Measurements from ENCODE around the gene CRYGS.

CRYGS gene

GRCh38 chr3:186512570-186513302 lies 31.4 kb downstream of the CRYGS start:
- no peak overlapping the region for H3K4me3 ChIP-seq (ENCODE audit: low read depth, low read length)
- no peak for TF ChIP-seq CTCF (IDR thresholded peaks at IDR 0.05; ENCODE audit: borderline replicate concordance, insufficient read depth, low read depth, low read length)

DNA sequence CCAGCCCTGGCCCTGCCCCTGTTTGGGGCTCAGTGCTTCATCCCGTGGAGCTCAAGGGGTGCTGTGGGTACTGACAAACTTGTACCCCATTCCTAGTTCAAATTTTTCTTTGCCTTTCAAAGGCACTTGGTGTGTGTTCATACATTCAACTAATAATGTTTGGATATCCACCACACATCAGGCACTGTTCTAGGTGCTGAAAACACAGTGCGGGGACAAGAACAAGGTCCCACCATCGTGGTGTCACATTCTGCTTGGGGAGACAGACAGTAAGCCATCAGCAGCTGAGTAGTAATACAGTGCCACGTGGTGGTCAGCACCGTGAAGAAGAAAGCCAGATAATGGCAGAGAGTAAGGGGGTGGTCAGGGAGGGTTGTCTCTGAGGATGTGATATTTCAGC lies 32.5 kb downstream of the CRYGS start:
- H3K4me3 ChIP-seq (ENCODE audit: low read depth, low read length): no peak overlapping the region
- no peak for TF ChIP-seq CTCF (IDR thresholded peaks at IDR 0.05; ENCODE audit: borderline replicate concordance, insufficient read depth, low read depth, low read length)

- no peak for TF ChIP-seq CTCF (IDR thresholded peaks at IDR 0.05; ENCODE audit: borderline replicate concordance, insufficient read depth, low read depth, low read length)
- H3K4me3 ChIP-seq (ENCODE audit: low read depth, low read length): no peak overlapping the region
These were observed 32.9 kb downstream of the CRYGS start for GRCh38 chr3:186511245-186511644.

DNA sequence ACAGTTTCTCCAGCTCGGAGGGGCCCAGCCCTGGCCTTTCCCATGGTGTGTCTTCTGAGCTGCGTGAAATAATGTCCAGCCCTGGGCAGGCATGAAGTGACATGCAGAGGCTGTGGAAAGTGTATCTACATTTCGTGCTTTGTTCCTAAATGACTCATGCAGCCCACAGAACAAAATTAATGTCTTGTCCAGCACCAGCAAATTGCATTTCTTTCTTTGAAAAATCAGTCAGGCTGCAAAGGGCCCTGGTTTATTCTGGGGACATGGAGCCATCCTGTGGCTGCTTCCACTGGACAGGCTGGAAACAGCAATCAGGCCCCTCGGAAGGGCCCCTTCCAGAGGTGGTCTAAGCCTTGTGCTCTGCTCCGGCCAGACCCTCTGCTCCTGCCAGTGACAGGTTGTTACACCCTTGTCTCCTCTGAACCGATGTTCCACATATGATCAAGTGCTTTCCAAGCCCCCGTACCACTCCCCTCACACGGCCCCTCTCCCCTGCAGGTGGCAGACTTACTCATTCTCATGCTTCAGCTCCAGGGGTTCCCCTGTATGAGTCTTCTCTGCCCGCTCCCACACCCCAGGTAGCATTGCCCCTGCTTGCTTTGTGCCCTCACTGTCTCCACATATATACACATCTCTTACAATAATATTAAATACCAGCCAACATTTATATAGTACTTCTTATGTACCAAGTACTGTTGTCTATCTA lies 33.7 kb downstream of the CRYGS start:
- H3K4me3 ChIP-seq (ENCODE audit: low read depth, low read length): no peak overlapping the region
- no peak; the same call in 1 of the 2 replicates for TF ChIP-seq CTCF (IDR thresholded peaks at IDR 0.05; ENCODE audit: borderline replicate concordance, insufficient read depth, low read depth, low read length)

- TF ChIP-seq CTCF (IDR thresholded peaks at IDR 0.05; ENCODE audit: borderline replicate concordance, insufficient read depth, low read depth, low read length): no peak
- H3K4me3 ChIP-seq (ENCODE audit: low read depth, low read length): no peak overlapping the region
These were observed 34.8 kb downstream of the CRYGS start for GRCh38 chr3:186509423-186509822.

DNA sequence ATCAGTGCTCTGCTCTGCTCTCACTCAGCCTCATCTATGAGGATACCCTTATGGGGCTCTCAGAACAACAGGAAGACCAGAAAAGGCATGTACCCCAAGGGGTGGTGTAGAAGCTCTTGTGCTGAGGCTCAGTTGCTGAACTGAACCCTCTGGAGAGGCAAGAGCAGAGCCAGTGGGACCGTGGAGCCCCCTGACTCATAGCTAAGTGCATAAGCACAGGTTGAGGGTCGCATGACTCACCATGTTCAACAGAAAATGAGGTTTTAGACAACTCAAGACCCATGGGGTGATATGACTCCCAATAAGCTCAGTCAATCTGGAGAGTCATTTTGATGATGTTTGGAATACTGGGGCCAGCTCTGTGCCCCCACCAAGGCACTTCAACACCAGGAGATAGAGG lies 37.3 kb downstream of the CRYGS start:
- no peak overlapping the region for H3K4me3 ChIP-seq (ENCODE audit: low read depth, low read length)
- no peak for TF ChIP-seq CTCF (IDR thresholded peaks at IDR 0.05; ENCODE audit: borderline replicate concordance, insufficient read depth, low read depth, low read length)
